ENCODE results near the gene ARHGEF6. TPM values are rescaled to one million over a fixed set of nuclear protein-coding genes. Genes with fewer than 3 reads are reported as not detected.

The ARHGEF6 gene
- total RNA-seq, 1 donor from 2014 or later: 0.98 TPM

DNA sequence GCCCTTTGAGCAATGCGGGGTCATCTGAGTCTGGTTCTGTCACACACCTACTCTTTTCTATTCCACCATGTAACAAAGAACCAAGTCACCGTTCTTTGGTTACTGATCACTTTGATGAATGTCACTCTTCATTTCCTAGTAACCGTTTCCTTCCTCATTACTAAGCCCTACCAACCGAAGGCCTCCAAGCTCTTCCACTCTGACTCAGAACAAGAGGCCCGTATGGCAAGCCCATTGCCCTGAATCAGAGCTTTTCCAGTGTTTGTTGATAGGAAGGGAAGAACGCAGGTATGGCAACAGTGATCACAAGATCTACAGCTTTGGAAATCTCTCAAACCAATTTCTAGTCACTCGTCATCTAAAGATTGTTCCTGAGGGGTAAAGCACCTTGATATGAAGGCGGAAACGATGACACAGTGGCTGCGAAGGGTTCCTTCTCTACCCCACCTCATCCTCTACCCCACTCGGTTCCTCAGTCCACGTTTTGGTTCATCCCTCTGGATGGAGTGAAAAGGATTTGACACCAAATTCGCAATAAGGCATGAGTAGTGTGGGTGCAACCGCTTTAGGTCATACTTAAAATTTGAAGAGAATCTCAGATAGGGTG, 160.7 kb downstream of the ARHGEF6 start:
- no peak for DNase-seq (ENCODE audit: low spot score in 2 of 2, unreplicated experiment in 2 of 2)
- H3K27ac Mint-ChIP-seq: no peak overlapping the region
- no peak overlapping the region for H3K4me3 Mint-ChIP-seq
- no peaks in the 10 kb centered on the region for H3K36me3 Mint-ChIP-seq
- peaks cover 9% of the 10 kb centered on the region for H3K9me3 Mint-ChIP-seq
- no peak for TF ChIP-seq CTCF (IDR thresholded peaks at IDR 0.05; ENCODE audit: unreplicated experiment)
- H3K27me3 Mint-ChIP-seq (ENCODE audit: low read depth): no peaks in the 10 kb centered on the region
- H3K4me1 Mint-ChIP-seq: no peaks in the 10 kb centered on the region

DNA sequence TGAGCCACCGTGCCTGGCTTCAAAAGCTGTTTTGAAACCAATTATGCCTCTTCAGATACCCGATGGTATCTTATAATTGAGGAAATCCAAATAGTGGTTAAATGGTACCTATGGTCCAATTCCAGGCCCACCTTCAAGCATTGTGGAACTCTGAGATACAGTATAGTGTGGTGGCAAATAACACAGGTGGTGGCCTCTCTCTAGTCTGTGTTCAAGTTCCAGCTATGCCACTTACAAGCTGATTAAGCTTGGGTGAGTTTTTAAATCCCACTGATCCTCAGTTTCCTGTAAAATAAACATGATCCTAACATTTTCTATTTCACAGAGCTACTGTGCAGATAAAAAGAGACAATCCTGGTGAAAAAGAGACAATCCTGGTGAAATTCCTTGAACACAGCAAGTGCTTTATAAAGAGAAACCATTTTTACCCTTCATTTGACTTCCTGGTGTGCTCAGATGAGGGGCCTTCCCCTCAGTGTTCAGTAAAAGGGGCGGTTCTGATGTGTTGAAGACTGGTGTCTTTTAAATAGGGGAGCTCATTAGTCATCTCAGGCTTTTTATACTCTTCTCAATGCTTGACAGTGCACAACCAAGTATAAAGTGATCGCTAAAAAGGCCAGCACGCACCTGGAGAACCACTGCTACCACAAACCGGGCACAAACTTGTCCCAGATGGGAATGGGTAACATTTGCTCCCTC, 163.6 kb downstream of the ARHGEF6 start:
- Mint-ChIP-seq H3K9me3 (no peaks in the 10 kb centered on the region), H3K27ac (no peak overlapping the region), H3K36me3 (no peaks in the 10 kb centered on the region), H3K4me1 (no peaks in the 10 kb centered on the region), H3K4me3 (no peak overlapping the region), H3K27me3 (ENCODE audit: low read depth) (no peaks in the 10 kb centered on the region)
- TF ChIP-seq CTCF (IDR thresholded peaks at IDR 0.05; ENCODE audit: unreplicated experiment): no peak
- DNase-seq (ENCODE audit: low spot score in 2 of 2, unreplicated experiment in 2 of 2): no peak

Other genes starting within 250 kb of the ARHGEF6 start
- 13.1 to 16.7 TPM (median 14.6 TPM) in 3 replicates for gene VGLL1, start 248.7 kb downstream of the ARHGEF6 start, total RNA-seq
- not detected in 3 replicates for gene CD40LG, start 132.8 kb downstream of the ARHGEF6 start, total RNA-seq
- 369 to 373 TPM (median 371 TPM) in 3 replicates for gene RBMX, start 99.8 kb upstream of the ARHGEF6 start, total RNA-seq